ENCODE measurements around the gene SH3D19.

Gene SH3D19, protein sequence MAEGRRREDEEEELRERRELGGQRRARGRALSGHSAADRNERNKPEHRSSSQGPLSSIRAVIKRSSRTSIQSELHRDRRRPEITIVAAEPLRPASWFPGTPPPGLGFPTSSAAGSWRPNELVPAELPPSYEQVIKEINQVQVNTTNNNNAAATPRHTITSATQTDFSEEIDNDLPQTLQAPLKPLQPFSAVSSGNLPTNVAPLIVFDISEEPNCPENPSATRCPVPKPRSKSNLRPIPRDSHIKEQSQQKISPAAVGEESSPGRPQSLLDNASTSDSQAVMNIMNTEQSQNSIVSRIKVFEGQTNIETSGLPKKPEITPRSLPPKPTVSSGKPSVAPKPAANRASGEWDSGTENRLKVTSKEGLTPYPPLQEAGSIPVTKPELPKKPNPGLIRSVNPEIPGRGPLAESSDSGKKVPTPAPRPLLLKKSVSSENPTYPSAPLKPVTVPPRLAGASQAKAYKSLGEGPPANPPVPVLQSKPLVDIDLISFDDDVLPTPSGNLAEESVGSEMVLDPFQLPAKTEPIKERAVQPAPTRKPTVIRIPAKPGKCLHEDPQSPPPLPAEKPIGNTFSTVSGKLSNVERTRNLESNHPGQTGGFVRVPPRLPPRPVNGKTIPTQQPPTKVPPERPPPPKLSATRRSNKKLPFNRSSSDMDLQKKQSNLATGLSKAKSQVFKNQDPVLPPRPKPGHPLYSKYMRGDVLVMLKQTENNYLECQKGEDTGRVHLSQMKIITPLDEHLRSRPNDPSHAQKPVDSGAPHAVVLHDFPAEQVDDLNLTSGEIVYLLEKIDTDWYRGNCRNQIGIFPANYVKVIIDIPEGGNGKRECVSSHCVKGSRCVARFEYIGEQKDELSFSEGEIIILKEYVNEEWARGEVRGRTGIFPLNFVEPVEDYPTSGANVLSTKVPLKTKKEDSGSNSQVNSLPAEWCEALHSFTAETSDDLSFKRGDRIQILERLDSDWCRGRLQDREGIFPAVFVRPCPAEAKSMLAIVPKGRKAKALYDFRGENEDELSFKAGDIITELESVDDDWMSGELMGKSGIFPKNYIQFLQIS

DNA sequence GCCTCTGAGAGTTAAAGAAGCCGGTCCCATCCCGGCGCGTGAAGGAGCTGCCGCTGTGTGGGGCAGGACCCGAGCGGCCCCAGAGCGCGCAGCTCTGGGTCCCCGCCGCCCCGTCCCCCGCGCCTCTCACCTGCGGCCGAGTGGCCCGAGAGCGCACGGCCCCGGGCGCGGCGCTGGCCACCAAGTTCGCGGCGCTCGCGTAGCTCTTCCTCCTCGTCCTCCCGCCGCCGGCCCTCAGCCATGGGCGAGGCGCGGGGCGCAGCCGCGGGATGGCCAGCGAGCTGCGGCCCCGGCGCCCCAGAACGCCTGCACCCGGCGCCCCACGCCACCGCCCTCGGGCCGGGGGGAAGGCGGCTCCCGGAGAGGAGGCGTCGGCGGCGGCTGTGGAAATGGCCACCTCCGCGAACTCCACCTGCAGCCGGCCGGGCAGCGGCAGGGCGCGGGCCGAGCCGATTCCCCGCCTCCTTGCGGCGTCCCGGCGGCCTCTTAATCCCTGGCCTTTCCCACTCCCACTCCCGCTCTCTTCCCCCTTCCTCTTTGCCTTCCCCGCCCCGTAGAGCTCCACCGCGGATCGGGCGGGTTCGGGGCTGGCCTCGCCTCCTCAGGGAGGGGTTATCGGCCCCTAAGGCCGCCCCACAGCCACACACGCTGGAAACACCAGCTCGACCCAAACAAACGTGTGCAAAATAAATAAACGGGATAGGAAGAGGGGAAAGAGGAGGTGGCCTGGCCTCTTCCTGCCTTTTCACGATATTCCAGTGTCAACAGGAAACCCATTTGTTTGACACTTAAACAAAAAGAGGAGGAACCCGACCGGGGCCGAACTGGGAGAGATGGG, at the start of gene SH3D19:
Gene SH3D19, minus strand, starts transcription at position 495 of the 838 bp plus-strand sequence. Its CDS starts 253 bp downstream, at position 242.
- DNase-seq, result peak; percentile 85

DNA sequence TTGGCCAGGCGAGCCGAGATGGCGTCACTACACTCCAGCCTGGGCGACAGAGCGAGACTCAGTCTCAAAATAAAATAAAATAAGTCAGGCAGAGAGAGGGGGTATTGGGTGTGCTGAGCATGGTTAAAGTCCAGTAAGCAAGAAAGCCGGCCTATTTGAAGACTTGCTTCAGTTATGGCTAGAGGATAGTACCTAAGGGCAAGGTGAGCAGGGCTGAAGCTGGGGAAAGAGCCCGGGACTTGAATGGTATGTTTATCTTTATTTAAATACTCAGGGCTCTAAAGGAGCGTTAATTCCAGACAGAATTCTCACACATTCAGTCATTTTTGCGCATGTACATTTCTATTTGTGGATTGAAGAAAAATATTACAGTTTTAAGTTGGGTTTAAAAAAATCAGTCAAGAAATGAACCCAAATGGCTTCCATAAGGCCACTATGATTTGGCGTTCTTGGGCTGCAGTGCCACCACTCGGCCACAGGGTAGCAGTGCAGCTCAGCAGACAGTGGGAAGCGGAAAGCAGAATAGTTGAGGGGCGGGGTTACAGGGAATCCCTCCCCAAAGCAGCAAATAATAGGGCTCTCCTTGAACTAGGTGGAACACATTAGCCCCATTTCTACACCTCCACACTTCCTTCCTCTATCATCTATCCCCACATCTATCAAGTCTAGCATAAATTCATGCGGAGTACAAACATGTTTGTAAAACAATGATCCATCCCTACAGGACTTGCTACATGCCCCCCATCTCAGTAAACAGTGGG, 37.2 kb upstream of the SH3D19 start:
- peak; percentile 78 for DNase-seq

DNA sequence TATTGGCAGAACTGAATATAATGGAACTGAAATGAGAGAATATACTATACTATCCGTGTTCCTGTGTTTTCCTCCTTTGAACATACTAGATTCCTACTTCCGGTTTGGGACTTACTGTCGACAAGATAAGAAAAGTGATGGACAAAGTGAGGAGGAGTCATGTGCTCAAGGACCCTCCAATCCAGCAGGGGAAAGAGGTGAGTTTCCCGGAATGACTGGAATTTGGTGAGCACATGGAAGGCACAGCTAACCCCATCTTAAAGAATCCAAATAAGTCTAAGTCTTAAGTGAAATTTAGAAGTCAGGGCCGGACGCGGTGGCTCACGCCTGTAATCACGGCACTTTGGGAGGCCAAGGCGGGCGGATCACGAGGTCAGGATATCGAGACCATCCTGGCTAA, 36.6 kb upstream of the SH3D19 start:
- no peak for DNase-seq

DNA sequence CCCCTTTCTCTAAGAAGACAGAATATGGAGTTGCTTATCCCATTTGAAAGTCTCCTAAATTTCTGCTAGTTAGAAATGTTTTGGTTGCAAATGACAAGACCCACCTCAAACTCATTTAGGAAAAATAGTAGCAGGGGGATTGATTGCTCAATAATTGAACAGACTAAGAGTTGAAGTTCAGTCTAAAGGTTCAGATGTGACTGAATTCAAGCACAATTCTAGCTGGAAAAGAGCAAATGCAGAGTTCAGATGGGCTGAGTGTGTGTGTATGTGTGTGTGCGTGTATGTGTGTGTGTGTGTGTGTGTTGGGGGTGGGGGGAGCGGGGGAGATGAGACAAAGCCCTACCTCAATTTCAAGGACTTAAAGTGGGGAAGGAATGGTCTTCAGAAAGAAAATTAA, 35.7 kb upstream of the SH3D19 start:
- DNase-seq, result no peak

DNA sequence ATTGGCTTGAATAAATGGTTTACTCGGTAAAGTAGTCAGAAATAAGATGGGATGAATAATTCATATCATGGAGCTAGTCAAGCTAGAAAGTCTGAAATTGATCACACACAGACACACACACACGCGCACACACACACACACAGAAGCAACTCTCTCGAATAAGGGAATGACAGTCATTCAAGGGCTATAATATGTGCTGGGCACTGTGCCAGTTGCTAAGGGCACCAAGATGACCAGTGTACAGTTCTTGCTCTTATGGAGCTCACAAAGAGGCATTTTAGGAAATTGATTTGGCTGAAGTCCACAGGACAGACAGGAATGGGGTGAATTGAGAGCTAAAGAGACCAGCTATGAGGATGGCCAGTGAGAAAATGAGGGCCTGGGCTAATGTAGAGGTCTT, 34.2 kb upstream of the SH3D19 start:
- peak; percentile 8 for DNase-seq

DNA sequence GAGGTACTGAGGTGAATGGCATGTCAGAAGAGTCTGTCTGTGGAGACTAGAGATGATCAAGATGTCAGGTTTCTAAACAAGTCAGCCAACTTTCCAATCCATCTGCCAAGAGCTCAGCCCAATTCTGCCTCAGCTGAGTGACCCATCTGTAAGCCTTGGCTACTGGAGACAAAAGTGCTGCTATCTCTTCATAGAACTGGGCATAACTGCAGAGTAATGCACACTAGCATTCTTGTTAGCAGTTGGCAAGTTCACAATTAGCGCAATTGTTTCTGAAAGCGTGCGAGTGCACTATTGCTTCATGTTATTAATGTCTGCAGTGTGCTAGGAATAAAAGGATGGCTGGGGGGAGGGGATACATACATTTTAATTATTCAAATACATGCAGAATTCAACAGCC, 32.9 kb upstream of the SH3D19 start:
- DNase-seq, result no peak

DNA sequence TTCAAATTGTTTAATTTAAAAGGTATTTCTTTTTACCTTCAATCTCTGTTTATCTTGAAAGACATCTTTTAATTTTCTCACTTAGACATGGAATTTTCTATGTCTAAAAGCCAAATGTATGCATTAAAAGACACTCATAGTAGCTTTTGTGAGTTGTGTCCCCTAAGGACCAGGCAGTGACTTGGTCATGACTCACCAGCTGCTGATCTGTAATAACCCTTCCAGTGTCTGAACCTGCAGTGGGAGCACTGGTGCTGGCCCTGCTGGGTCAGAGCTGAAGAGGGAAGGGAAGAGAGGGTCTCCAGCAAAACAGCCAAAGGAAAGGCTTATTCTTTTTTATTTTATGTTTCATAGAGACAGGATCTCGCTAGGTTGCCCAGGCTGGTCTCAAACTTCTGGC, 31.1 kb upstream of the SH3D19 start:
- DNase-seq, result no peak

DNA sequence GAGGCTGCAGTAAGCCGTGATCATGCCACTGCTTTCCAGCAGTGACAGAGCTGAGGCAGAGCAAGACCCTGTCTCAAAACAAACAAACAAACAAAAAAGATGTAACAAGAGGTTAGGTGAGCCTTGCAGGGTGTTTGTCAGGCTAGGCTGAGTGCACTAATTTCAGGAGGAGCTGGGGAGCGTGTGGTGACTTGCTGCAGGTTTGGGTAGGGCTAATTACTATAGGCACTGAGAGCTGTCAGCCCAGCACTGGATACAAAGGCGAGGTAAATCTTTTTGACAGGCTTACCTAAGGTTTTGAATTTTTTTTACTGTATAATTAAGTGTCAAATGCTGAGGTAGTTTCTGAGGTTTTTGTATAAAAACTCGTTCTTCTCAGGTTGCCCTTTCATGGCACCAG, 29.8 kb upstream of the SH3D19 start:
- DNase-seq, result no peak

DNA sequence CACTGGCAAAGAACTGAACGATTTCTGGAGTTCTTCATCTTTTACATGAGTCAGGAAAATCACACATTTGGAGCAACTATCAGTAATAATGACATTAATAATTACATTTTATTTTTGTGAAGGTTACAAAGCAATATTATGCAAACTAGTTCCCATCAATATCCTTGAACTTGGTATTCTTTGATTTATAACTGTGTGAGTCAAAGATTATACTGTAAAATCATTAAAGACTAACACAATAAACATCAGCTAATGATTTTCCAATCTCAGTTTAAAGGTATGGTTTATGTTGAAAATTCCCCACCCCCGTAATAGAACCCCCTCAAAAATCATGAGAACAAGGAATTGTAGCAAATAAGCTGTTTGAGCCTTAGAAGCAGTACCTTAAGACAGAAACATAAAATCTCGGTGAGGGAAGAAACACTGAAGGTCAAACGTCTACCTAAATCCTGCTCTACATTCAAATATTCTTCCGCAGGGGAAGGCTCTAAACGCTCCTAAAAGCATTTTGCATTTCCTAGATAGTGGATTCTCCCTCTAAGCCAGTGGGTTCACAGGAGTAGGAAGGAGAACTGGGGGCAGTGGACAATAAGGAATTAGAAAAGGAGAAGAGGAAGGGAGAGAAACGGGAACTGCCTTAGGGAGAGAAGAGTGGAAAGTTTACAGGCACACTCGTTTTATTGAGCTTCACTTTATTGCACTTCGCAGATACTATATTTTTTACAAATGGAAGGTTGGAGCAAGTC, 22.3 kb upstream of the SH3D19 start:
- no peak for DNase-seq

DNA sequence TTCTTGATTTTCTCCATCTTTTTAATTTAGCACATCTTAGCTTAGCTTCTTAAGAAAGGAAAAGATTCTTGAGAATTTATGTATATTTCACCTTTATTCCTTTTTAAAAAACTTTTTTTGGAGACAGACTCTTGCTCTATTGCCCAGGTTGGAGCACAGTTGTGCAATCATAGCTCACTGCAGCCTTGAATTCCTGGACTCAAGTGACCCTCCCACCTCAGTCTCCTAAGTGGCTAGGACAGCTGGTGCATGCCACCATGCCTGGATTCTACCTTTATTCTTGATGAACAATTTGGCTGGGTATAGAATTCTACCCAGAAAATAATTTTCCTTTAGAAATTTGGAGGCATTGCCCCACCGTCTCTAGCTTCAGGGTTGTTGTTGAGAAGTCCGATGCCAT, 19.5 kb upstream of the SH3D19 start:
- DNase-seq, result no peak

DNA sequence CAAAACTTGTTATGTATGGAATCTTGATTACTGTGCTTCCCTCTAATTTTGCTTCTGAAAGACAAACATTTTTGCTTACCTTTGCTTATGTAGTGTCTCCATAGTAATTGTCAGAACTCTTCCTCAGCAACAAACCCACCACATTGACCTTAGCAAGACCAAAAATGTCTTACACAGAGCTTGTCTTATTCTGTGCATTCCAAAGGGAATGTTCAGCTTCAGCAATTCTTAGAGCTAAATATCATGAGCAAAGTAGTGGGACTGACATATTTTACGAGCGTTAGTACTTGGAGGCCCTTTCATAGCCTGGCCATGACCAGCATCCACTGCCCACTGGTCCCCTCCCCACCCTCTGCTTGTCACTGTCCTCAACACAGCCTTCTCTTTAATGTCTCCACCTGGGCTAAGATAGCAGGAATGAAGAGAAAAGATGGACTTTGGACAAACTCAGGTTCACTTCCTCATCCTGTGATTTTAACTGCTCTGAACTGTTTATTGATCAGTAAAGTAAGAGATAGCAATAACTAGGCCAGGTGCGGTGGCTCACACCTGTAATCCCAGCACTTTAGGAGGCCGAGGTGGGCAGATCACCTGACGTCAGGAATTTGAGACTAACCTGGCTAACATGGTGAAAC, 15.5 kb upstream of the SH3D19 start:
- DNase-seq, result no peak

DNA sequence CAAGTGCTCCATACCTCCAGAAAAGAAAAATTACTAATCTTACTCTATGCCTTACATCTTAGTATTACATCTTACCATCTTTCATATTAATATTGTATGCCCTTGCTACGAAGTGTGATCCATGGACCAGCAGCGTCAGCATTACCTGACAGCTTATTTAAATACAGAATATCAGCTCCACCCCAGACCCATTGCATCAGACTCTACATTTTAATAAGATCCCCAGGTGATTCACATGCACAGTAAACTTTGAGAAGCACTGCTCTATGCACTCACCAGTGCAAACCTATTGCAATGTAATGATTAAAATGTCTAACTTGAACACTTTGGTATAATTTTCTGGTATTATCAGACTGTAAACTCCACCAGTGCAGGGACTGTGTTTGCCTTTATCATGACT, 14.1 kb upstream of the SH3D19 start:
- DNase-seq, result no peak

DNA sequence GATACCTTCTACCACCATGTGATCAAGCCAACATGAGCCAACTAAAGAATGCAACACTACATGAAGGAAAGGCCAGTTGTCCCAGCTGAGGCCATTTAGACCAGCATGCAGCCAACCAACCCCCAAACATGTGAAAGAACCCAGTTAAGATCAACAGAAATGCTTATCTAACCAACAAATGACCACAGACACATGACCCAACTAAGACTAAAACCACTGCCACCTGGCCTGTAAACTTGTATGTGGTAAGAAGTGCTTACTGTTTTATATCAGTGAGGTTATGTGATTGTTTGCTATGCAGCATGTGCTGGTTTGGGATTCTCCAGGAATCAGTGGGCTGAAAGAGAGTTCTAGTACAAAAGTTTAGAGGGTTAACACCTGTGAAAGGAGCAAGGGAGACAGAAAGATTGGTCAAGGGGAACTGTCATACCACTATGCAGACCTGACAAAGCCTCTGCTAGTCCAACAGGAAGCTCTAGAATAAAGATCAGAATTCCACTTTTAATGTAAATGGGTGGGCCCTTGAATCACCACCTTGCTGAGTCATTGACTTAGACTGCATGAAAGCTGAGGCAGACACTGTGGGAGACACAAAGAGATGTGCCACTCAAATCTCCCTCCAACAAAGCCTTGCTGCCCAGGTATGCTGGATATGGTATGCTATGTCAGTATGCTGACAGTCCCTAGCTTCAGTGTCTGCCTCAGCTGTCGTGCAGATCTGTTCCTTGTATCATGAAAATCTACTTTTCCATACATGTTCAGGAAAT, 6.1 kb upstream of the SH3D19 start:
- no peak for DNase-seq

DNA sequence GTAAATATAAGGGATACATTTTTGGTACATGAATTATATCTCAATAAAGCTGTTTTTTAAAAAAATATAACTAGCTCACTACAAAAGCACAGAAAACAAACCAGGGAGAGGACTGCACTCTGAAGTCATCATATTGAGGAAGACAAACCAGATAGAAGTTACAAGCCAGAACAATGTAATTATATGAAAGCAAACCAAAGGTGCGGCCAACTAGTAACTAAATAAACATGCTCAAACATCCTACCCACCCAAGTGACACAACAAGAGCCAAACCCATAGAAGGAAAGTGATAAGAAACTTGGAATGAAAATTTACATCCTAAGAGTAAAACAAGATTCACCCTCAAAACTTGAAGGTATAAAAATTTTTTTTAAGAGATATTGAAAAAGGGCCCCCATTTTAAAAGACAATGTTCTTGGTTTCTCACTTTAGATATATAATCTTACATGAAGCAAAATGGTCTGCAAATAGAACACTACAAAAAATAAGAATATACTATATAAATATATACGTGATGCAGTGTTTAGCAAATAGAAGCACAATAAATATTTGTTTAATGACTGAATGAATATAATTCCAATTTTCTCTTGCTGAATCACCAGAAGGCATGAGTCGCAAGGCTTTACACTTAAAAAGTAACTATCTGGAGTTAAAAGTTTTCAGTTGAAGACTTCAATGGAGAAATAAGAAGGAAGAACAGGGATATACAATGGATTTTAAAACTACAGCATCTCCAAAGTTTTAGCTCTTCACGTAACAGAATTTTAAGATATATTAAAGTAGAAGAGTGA, 4.0 kb upstream of the SH3D19 start:
- DNase-seq, result no peak

DNA sequence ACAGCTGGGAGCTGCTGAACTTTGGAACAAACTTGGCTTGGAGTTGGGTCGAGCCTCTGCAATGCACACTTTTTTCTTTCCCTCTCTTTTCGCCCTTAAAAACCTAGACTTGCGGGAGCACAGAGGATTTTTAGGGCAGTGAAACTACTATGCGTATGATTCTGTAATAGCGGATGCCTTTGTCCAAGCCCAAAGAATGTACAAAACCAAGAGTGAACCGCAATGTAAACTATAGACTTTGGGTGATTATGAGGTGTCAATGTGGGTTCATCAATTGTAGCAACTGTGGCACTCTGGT, 493 bp upstream of the SH3D19 start:
- DNase-seq, result no peak

DNA sequence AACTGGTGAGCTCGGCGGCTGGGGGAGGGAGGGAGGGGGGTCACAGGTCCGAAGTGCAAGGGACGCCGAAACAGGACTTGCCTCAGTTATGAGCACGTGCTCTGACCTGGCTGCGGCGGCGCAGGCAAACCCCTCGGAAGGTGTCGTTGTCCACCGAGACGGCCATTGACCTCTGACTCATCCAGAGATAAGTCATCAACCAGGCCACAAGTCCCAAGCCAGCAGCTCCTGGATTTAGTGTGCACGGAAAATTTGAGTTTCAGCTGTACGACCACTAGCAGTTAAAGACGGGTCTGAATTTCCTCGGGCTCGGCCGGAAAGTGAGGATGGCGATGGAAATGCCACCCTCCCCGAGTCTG, 674 bp downstream of the SH3D19 start:
- DNase-seq, result peak; percentile 85

DNA sequence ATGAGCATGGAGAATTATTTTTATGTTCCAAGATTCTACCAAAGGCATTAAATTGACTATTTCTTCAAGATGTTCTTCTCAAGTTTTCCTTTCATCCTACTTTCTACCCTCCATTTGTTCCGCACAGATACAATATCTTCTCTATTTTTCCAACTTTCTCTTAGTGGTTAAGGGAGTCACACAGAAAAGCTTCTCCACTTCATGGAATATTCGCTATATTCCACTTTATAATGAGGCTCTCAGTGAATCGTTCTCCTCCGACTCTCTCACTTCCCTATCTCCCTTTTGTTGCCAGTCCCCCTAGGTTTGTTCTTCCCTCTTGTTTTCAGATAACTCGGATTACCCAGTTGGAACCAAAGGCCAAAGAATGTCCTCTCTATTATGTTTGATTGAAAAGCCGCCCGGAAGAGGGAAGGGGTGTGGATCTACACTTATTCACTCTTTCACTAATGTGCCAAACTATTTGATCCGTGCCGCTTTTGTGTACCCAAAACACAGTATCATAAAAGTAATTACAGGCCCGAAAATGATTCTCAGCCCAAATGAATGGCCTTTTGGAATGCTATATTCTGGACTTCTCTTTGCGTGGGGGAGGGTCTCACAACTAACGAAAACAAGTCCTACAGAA, 1.2 kb downstream of the SH3D19 start:
- DNase-seq, result peak; percentile 67

DNA sequence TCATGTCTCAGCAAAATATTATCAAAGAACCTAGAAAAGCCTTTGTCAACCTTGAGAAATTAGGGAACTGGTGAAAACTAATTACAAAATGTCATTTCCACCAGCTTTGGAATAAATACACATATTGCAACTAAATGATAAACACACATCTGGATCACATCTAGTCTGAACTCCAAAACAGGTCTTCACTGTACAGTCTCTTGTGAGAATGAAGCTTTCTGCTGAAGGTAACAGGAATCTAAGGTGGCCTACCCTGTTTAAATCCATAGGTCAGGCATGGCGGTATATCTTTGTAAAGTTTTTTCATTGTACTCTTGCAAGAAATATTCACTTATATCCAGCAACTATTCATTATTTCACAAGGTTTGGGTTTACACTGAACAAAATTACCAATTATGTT, 1.7 kb downstream of the SH3D19 start:
- no peak for DNase-seq

DNA sequence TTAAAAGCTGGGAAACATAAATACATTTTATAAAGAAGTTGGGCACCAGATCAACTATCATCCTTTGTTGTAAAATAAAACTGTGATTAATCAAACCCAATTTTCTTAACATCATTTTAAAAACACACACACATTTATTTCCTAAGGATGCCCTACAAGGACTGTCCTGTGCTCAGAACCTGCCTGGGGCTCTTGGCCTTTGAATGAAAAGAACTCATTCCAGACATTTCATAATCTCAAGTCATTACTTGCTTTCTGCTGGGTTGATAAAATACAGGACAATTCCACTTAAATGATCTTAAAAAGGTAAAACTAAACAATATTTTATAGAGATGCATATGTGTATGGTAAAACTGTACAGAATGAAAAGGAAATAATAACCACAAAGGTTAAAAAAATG, 2.8 kb downstream of the SH3D19 start:
- no peak for DNase-seq

Measured in retina (tissue), 1 donor.